Spleen (tissue), 7 donors: Measurements from ENCODE around the gene MGME1.

Experiments used
- CTCF ChIP-seq, 11 experiments: fragments of 200-600 bp in 7 of 11; fragments of 450-650 bp in 4 of 11; sonication (generic) in 4 of 11; IDR thresholded peaks in 8 of 11; conservative IDR thresholded peaks in 3 of 11; 1 replicate in 7 of 11; 2 replicates in 4 of 11; pipeline versions ENCODE4 v1.4.0 to v1.8.0; 2016 to 2021; ENCODE audit warnings: antibody characterized with exemption in 11 of 11, inconsistent platforms in 4 of 11, mild to moderate bottlenecking in 1 of 11
- POLR2A ChIP-seq, 3 donors: fragments of 450-650 bp; IDR thresholded peaks; one replicate each; pipeline ENCODE4 v1.5.1; 2017; ENCODE audit warnings: antibody characterized with exemption in 3 of 3, mild to moderate bottlenecking in 1 of 3
- POLR2AphosphoS5 ChIP-seq, 3 donors: sonication (generic); formaldehyde crosslinking; IDR thresholded peaks; one replicate each; pipeline ENCODE4 v1.5.1; 2017; ENCODE audit warnings: antibody characterized with exemption in 3 of 3
- donor health status: DM: no; HTN: no; CAD: no; lungs with moderate emphysema.
- donor health status: DM: no; HTN: no; CAD: no.
- donor health status: DM: no; HTN: no; CAD: no.

- TF ChIP-seq CTCF (IDR thresholded peaks at IDR 0.05 in 8 of 11, conservative IDR thresholded peaks at IDR 0.05 in 3 of 11) = no peak
- no peak for TF ChIP-seq POLR2A (IDR thresholded peaks at IDR 0.05)
- TF ChIP-seq POLR2AphosphoS5 (IDR thresholded peaks at IDR 0.05) = no peak
These were observed 42.9 kb upstream of the MGME1 start for GRCh38 chr20:17925940-17926300.
